Stimulated activated CD8-positive, alpha-beta memory T cell treated with anti-CD3 and anti-CD28 coated beads, Interleukin-2, amount 100 ng/mL, for 1 hour (primary cell): Measurements from ENCODE around the gene ASMTL.
"Not testable (repeated sequence)": the region's sequence is repeated elsewhere in the genome, so short reads cannot be mapped to it uniquely, and the experiment has no call there.

Experiments
- DNase-seq, 2 donors: peaks; one replicate each; pipeline ENCODE4 v3.0.0-alpha.2; 2020; ENCODE audit warnings: low read depth in 2 of 2

The ASMTL gene

DNA sequence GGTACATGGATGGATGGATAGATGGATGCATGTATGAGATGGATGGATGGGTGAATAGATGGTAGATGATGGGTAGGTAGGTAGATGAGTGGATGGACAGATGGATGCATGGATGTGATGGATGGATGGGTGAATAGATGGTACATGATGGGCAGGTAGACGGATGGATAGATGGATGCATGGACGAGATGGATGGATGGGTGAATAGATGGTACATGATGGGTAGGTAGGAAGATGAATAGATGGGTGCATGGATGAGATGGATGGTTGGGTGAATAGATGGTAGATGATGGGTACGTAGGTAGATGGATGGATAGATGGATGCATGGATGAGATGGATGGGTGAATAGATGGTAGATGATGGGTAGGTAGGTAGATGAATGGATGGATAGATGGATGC is 48.8 kb downstream of the ASMTL start:
- not testable (repeated sequence) for DNase-seq

GRCh38 chrX:1403228-1403627 is 49.5 kb downstream of the ASMTL start:
- DNase-seq = no peak

DNA sequence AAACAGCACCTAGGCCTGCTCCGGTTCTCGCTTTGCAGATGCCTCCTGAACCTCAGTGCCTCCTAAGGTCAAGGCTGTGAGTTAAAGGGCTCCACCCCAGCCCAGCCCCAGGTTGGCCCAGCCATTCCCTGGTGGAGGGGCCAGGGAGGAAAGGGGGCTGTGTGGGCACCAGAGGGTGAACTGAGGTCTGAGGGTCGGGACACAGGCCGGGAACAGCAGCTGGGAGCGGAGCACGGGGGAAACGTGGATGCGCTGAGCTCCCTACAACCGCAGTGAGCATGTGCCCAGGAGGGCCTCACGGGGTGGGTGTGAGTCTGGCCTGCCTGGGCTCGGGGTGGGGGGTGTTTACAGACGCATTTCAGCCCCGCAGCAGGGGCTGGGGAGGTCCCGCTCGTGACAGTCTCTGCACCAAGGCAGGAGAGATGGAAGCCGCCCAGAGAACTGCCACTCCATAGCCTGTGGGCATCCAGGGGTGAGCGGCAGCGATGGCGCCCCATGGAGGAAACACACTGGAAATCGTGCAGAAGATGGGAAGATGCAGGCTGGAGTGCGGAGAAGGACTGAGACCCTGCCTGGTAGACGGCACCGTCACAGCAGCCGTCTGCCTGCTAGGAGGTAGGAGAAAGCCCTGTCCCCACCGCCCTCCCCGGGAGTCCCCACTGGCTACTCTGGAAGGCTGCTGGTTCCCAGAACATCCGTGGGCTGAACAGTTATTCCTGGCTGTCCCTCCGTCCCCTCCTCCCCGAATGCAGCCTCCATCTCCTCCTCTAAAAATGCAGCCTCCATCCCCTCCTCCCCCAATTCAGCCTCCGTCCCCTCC is 50.9 kb downstream of the ASMTL start:
- no peak for DNase-seq

GRCh38 chrX:1400742-1401471 is 51.8 kb downstream of the ASMTL start:
- DNase-seq = no peak

DNA sequence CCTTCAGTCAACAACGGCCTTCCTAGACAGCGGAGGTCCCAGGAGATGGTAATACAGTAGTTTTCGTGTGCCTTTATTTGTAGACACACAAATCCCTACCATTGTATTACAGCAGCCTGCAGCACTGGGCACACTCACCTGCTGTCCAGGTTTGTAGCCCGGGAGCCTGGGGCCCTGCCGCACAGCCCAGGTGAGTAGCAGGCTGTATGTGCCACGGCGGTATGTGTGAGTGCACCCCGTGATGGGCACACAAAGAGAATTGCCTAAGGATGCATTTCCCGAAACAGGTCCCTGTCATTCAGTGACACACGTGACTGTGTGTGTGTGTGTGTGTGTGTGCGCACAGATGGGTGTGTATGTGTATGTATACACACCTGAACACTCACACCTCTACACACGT is 52.7 kb downstream of the ASMTL start:
- DNase-seq = no peak

DNA sequence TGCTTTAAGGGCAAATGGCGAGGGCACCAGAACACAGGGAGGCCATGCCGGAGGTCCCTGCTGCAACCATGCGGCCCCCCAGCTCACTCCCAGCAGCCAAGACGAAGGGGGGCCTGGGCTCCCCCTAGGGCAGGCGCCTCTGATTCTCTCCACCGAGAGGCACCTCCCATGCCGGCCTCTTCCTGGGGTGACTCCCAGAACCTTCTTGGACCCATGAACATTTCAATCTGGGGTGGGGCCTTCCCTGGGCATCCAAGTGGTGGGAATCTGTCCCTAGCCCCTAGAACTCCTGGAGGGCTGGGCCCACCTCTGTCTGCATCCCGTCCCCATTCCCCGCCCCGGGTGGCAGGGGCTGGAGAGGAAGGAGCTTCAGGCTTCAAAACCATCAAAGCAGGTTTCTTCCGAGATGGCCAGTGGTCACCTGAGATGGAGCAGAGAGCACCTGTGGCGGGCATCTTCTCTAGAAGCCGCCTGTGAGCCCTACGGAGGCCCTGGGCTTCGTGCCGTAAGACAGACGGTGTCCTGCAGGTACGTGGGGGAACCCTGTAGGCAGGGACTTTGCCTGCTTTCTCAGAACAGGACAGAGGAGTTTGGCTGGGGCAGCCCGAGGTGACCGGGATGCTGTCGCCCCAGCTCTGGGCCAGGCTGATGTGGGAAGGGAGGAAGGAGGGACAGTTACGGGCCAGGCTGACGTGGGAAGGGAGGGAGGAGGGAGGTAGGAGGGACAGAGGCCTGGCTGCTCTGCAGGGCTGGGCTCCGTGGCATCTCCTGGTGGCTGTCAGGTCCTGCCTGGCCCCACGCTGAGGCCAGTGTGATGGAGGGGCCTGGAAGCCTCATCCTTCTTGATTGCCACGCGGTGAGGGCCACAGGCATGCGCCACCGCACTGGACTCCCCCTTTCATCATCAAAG is 54.0 kb downstream of the ASMTL start:
- no peak for DNase-seq

- DNase-seq = no peak
These were observed 55.1 kb downstream of the ASMTL start for GRCh38 chrX:1397441-1398270.

GRCh38 chrX:1397001-1397400 is 55.7 kb downstream of the ASMTL start:
- no peak for DNase-seq

- no peak for DNase-seq
These were observed 57.0 kb downstream of the ASMTL start for GRCh38 chrX:1395646-1396216.

GRCh38 chrX:1394731-1395501 is 57.8 kb downstream of the ASMTL start:
- DNase-seq = no peak

DNA sequence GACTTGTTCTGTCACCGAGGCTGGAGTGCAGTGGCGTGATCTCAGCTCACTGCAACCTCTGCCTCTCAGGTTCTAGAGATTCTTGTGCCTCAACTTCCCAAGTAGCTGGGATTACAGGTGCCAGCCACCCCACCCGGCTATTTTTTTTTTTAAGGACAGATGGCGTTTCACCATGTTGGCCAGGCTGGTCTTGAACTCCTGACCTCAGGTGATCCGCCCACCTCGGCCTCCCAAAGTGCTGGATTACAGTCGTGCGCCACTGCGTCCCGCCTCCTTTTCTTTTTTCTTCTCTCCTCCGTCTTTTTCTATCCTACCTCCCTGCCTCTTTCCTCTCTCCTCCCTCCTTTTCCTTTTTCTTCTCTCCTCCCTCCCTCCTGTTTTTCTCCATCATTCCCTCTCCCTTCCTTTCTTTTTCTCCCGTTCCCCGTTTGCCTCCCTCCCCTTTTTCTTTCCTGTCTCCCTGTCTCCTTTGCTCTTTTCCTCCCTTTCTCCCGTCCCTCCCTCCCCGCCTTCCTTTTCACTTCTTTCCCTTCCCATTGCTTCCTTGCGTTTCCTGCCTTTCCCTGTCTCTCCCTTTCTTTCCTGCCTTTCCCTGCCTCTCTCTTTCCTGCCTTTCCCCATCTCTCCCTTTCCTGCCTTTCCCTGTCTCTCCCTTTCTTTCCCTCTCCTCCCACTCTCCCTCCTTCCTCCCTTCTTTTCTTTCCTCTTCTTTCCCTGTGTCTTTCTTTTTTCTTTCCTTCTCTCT is 58.7 kb downstream of the ASMTL start:
- DNase-seq = no peak

DNA sequence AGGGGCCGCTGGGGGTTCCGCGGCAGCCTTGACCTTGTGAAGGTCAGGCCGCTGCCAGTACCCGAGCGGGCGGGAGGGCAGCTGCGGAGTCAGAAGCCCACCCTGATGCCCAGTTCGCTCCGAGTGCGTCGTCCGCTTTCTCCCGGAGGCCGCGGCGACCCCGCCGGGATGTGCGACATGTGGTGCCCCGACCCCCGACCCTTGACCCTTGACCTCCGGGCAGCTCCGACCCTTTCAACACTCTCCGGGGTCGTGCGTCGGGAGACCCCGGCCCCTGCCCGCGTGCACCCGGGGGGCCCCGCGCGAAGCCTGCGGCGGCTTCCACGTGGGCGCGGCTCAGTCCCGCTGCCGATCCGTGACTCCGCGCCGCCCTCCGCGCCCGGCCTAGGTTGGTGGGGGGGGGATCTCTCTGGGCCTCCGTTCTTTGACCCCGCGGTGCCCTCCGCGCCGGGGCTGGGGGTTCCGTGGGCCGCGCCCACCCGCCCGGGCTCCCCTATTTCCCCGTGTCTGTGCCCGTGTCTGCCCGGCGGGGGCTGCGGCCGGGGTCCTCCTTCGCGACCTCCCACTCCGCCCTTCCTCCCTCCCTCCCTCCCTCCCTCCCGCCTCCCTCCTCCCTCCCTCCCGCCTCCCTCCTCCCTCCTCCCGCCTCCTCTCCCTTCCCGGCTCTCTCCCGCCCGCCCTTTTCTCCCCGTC is 60.2 kb downstream of the ASMTL start:
- no peak for DNase-seq

- peak; percentile 99 for DNase-seq
These were observed 60.9 kb downstream of the ASMTL start, which contains the start of gene SLC25A6 for GRCh38 chrX:1391707-1392375. SLC25A6 (minus strand) TSS chrX:1392113; CDS start chrX:1392009, 104 bp downstream.

GRCh38 chrX:1391370-1391706 is 61.4 kb downstream of the ASMTL start:
- DNase-seq = no peak

GRCh38 chrX:1390621-1391369 is 61.9 kb downstream of the ASMTL start:
- no peak for DNase-seq

DNA sequence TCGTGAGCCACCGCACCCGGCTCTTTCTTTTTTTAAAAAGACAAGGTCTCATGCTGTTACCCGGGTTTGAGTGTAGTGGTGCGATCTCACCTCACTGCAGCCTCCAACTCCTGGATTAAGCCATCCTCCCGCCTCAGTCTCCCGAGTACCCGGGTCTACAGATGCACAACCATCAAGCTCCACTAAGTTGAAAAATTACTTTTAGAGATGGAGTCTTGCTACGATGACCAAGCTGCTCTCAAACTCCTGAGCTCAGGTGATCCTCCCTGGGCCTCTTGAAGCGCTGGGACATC is 62.8 kb downstream of the ASMTL start:
- DNase-seq = no peak

GRCh38 chrX:1389181-1389992 is 63.3 kb downstream of the ASMTL start:
- DNase-seq = no peak
